Astrocyte (in vitro differentiated cells and primary cell): ENCODE data around the gene NUBPL. TPM values are rescaled to one million over a fixed set of nuclear protein-coding genes. Genes with fewer than 3 reads are reported as not detected.

Source experiments
- DNase-seq: peaks from one replicate; pipeline ENCODE4 v3.0.0-alpha.2; 2010; ENCODE audit warnings: low read depth
- FAIRE-seq: peaks from 2 replicates; lab custom pipeline; 2011; peaks lifted over from hg19 to GRCh38; lab: Jason Lieb, UNC
- H2AFZ ChIP-seq: 2 replicates; pipeline ENCODE4 v1.6.0; 2012; ENCODE audit warnings: low read depth, low read length, inconsistent platforms
- H3K27ac ChIP-seq: 2 replicates; pipeline ENCODE4 v1.5.1; 2011; ENCODE audit warnings: low read depth, low read length, inconsistent platforms
- H3K27me3 ChIP-seq: 2 replicates; pipeline ENCODE4 v1.6.0; 2011; ENCODE audit warnings: low read length, inconsistent platforms; ENCODE audit not compliant: insufficient read depth
- H3K36me3 ChIP-seq: 2 replicates; pipeline ENCODE4 v1.5.1; 2011; ENCODE audit warnings: low read length, inconsistent platforms; ENCODE audit not compliant: insufficient read depth
- H3K4me1 ChIP-seq: 2 replicates; pipeline ENCODE4 v1.5.1; 2011; ENCODE audit warnings: low read length, inconsistent platforms; ENCODE audit not compliant: insufficient read depth
- H3K4me2 ChIP-seq: 2 replicates; pipeline ENCODE4 v1.6.0; 2012; ENCODE audit warnings: low read length, inconsistent platforms
- H3K4me3 ChIP-seq: 2 replicates; pipeline ENCODE4 v1.5.1; 2011; ENCODE audit warnings: low read depth, mild to moderate bottlenecking, low read length, inconsistent platforms; ENCODE audit not compliant: insufficient read depth
- H3K79me2 ChIP-seq: 2 replicates; pipeline ENCODE4 v1.6.0; 2012; ENCODE audit warnings: mild to moderate bottlenecking, low read length, inconsistent platforms; ENCODE audit not compliant: insufficient read depth
- H3K9ac ChIP-seq: 2 replicates; pipeline ENCODE4 v1.6.0; 2012; ENCODE audit warnings: mild to moderate bottlenecking, low read length, inconsistent platforms
- H3K9me3 ChIP-seq: 2 replicates; pipeline ENCODE4 v1.5.1; 2012; ENCODE audit warnings: low read depth, mild to moderate bottlenecking, low read length, inconsistent platforms; ENCODE audit not compliant: insufficient read depth
- H4K20me1 ChIP-seq: 2 replicates; pipeline ENCODE4 v1.6.0; 2012; ENCODE audit warnings: low read length, inconsistent platforms; ENCODE audit not compliant: insufficient read depth
- H3K27ac Mint-ChIP-seq: one replicate; pipeline ENCODE4 v1.8.0; 2021; ENCODE audit warnings: mild to moderate bottlenecking, mixed read lengths; ENCODE audit not compliant: unreplicated experiment
- H3K27me3 Mint-ChIP-seq: one replicate; pipeline ENCODE4 v1.8.0; 2021; ENCODE audit warnings: low read depth, mixed read lengths; ENCODE audit not compliant: unreplicated experiment
- H3K36me3 Mint-ChIP-seq: one replicate; pipeline ENCODE4 v1.8.0; 2021; ENCODE audit warnings: low read depth, mixed read lengths; ENCODE audit not compliant: unreplicated experiment
- H3K4me1 Mint-ChIP-seq: one replicate; pipeline ENCODE4 v1.8.0; 2021; ENCODE audit warnings: low read depth, mixed read lengths; ENCODE audit not compliant: unreplicated experiment
- H3K4me3 Mint-ChIP-seq: one replicate; pipeline ENCODE4 v1.8.0; 2021; ENCODE audit warnings: mild to moderate bottlenecking, moderate library complexity, mixed read lengths; ENCODE audit not compliant: unreplicated experiment
- H3K9me3 Mint-ChIP-seq: one replicate; pipeline ENCODE4 v1.8.0; 2021; ENCODE audit warnings: mild to moderate bottlenecking, mixed read lengths; ENCODE audit not compliant: unreplicated experiment
- EZH2 ChIP-seq: IDR thresholded peaks from 2 replicates; pipeline ENCODE4 v1.6.1; 2012; ENCODE audit warnings: mild to moderate bottlenecking, low read length, inconsistent platforms; ENCODE audit not compliant: insufficient read depth
- total RNA-seq: library from RNA; stranded (reverse); gene quantifications from 2 replicates; pipeline ENCODE4 v1.2.1, GENCODE V29; 2021
- TF ChIP-seq, protein P1 (sequence below): IDR thresholded peaks from 2 replicates; pipeline ENCODE4 v1.5.1; 2011; ENCODE audit warnings: low read depth, mild to moderate bottlenecking, inconsistent platforms, low read length, moderate library complexity; ENCODE audit not compliant: insufficient read depth

The NUBPL gene
- total RNA-seq, 1 donor from 2014 or later, result 9.0 TPM

GRCh38 chr14:31902945-31903646, 341.9 kb downstream of the NUBPL start:
- Mint-ChIP-seq H3K4me1 (peaks cover 3% of the 10 kb centered on the region), H3K9me3 (no peaks in the 10 kb centered on the region), H3K27me3 (no peaks in the 10 kb centered on the region), H3K36me3 (no peaks in the 10 kb centered on the region), H3K27ac (no peak overlapping the region), H3K4me3 (no peak overlapping the region)
- H3K9me3 ChIP-seq, result no peaks in the 10 kb centered on the region
- no peaks in the 10 kb centered on the region for H3K27me3 ChIP-seq
- no peak overlapping the region for H3K9ac ChIP-seq
- H3K4me1 ChIP-seq, result no peaks in the 10 kb centered on the region
- no peak overlapping the region for H3K27ac ChIP-seq
- FAIRE-seq (no peak), DNase-seq (no peak)
- H3K4me3 ChIP-seq, result no peak overlapping the region
- H4K20me1 ChIP-seq, result no peaks in the 10 kb centered on the region
- H3K36me3 ChIP-seq, result no peaks in the 10 kb centered on the region
- H3K79me2 ChIP-seq, result no peaks in the 10 kb centered on the region
- TF ChIP-seq, protein P1, sequence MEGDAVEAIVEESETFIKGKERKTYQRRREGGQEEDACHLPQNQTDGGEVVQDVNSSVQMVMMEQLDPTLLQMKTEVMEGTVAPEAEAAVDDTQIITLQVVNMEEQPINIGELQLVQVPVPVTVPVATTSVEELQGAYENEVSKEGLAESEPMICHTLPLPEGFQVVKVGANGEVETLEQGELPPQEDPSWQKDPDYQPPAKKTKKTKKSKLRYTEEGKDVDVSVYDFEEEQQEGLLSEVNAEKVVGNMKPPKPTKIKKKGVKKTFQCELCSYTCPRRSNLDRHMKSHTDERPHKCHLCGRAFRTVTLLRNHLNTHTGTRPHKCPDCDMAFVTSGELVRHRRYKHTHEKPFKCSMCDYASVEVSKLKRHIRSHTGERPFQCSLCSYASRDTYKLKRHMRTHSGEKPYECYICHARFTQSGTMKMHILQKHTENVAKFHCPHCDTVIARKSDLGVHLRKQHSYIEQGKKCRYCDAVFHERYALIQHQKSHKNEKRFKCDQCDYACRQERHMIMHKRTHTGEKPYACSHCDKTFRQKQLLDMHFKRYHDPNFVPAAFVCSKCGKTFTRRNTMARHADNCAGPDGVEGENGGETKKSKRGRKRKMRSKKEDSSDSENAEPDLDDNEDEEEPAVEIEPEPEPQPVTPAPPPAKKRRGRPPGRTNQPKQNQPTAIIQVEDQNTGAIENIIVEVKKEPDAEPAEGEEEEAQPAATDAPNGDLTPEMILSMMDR, result no peak
- no peak for TF ChIP-seq EZH2
- no peak overlapping the region for H2AFZ ChIP-seq
- H3K4me2 ChIP-seq, result no peak overlapping the region

DNA sequence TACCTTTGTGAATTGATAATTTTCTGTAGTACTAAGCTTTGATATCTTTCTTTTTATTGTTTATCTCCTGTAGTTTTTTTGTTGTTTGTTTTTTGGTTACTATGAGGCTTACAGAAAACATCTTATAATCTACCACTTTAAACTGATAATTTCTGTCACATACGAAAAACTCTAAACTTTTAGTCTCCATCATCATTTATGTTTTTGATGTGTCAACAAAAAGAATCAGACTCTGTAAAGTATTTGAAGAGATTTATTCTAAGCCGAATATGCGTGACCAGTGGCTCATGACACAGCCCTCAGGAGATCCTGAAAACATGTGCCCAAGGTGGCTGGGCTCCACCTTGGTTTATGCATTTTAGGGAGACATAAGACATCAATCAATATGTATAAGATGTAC, 348.8 kb downstream of the NUBPL start:
- Mint-ChIP-seq H3K4me1 (no peaks in the 10 kb centered on the region), H3K27me3 (no peaks in the 10 kb centered on the region), H3K4me3 (no peak overlapping the region), H3K36me3 (peaks cover 2% of the 10 kb centered on the region), H3K27ac (no peak overlapping the region), H3K9me3 (peaks cover 22% of the 10 kb centered on the region)
- H3K79me2 ChIP-seq, result no peaks in the 10 kb centered on the region
- no peaks in the 10 kb centered on the region for H4K20me1 ChIP-seq
- no peaks in the 10 kb centered on the region for H3K36me3 ChIP-seq
- no peak overlapping the region for H3K4me2 ChIP-seq
- DNase-seq, result no peak
- H3K27ac ChIP-seq, result no peak overlapping the region
- TF ChIP-seq, protein P1, result no peak
- no peak for TF ChIP-seq EZH2
- no peak overlapping the region for H3K4me3 ChIP-seq
- no peaks in the 10 kb centered on the region for H3K27me3 ChIP-seq
- no peak overlapping the region for H2AFZ ChIP-seq
- H3K4me1 ChIP-seq, result no peaks in the 10 kb centered on the region
- no peak overlapping the region for H3K9ac ChIP-seq
- FAIRE-seq, result no peak
- H3K9me3 ChIP-seq, result no peaks in the 10 kb centered on the region

Other genes starting within 250 kb of the NUBPL start
- gene HEATR5A, start 140.9 kb upstream of the NUBPL start, total RNA-seq, result 50.7 and 56.3 TPM in 2 replicates
- 22.6 and 24.7 TPM in 2 replicates for gene DTD2, start 103.9 kb upstream of the NUBPL start, total RNA-seq
- not detected in 2 replicates for gene GPR33, start 73.4 kb upstream of the NUBPL start, total RNA-seq